ENCODE data around the gene MARCHF11.

GRCh38 chr5:16082982-16083381 is 96.6 kb downstream of the MARCHF11 start:
- no peak for TF ChIP-seq CTCF (IDR thresholded peaks at IDR 0.05; ENCODE audit: low read length)
- no peak for TF ChIP-seq EZH2 (optimal IDR thresholded peaks at IDR 0.05; ENCODE audit: low read depth, low read length)
- no peak for TF ChIP-seq EZH2phosphoT487 (IDR thresholded peaks at IDR 0.05; ENCODE audit: low read length)

Measured in MM.1S (cell line).